ENCODE measurements around the gene MUC20. TPM values are rescaled to one million over a fixed set of nuclear protein-coding genes. Genes with fewer than 3 reads are reported as not detected.

The MUC20 gene
- total and polyA plus RNA-seq, 9 of the 15 experiments (the other 6 are each of a cell fraction or from before 2014, with no cell fraction given): 0.03 to 0.23 (median 0.15) TPM; not detected in 3

DNA sequence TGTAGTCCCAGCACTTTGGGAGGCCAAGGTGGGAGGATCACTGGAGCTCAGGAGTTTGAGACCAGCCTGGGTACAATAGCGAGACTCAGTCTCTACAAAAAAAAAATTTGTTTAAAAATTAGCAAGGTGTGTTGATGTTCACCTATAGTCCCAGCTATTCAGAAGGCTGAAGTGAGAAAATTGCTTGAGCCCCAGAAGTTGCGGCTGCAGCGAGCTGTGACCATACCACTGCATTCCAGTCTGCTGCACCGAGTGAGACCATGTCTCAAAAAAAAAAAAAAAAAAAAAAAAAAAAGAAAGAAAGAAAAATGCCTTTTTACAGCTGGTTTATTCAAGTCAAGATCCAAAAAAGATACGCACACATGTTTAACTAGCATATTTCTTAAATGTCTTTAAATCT is 17.0 kb upstream of the MUC20 start (continued):
- TF ChIP-seq C11orf30 (IDR thresholded peaks at IDR 0.05; ENCODE audit: low read depth): no peak

DNA sequence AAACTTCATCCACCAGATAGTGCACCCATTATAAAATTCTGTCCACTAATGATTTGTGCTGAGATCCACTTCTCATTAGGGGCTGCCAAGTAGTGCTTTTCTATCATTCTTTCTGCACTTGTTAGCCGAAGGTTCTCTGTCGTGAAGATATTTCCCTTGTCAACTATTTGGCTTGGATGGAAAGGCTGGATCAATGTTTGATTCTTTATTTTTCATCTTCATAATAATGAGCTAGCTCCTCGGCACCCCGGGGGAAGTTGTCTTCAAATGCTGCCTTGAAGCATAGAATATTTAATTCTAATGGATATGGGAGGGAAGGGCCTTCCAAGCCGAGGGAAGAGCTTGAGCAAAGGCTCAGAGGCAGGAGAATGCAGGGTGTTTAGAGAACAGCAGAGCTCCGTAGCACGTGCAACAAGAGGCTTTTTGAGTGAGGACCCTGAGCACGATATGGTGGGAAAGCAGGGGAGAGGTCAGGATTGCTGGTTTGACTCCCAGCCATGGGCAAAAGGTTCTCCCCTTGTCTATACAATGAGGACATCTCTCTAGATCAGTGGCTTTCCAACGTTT is 16.3 kb upstream of the MUC20 start:
- 32% methylated on average over 9 of the region's 9 CpGs for WGBS (ENCODE audit: insufficient coverage, low coverage, missing lambda C conversion rate)
- no TSS peak for BruUV-seq (replicated peaks)
- in situ Hi-C loops (cut with MboI): loop anchor here (10.0 to 25.0 kb wide), 3 partner anchors 508 to 1950 kb away; partner anchors contain the start of genes RNF168, SLC51A, SMCO1 and ZDHHC19
- TF ChIP-seq MYNN (IDR thresholded peaks at IDR 0.05): peak; percentile 15; the same call in 1 of the 2 replicates
- no peak for TF ChIP-seq MYNN (CRISPR knock-in tag; IDR thresholded peaks at IDR 0.05)
- TF ChIP-seq DPF2 (IDR thresholded peaks at IDR 0.05): no peak
- TF ChIP-seq POLR2AphosphoS2 (IDR thresholded peaks at IDR 0.05; ENCODE audit: low read length): 0 out of 2 replicates have a peak, but pooled peaks have one; percentile 18
- no peak for TF ChIP-seq ZNF174 (CRISPR knock-in tag; IDR thresholded peaks at IDR 0.05)
- no peak for TF ChIP-seq FOXP1 (CRISPR knock-in tag; IDR thresholded peaks at IDR 0.05)
- TF ChIP-seq ASH1L (IDR thresholded peaks at IDR 0.05; ENCODE audit: borderline replicate concordance, low read depth, partially characterized antibody): no peak
- TF ChIP-seq, protein P1, sequence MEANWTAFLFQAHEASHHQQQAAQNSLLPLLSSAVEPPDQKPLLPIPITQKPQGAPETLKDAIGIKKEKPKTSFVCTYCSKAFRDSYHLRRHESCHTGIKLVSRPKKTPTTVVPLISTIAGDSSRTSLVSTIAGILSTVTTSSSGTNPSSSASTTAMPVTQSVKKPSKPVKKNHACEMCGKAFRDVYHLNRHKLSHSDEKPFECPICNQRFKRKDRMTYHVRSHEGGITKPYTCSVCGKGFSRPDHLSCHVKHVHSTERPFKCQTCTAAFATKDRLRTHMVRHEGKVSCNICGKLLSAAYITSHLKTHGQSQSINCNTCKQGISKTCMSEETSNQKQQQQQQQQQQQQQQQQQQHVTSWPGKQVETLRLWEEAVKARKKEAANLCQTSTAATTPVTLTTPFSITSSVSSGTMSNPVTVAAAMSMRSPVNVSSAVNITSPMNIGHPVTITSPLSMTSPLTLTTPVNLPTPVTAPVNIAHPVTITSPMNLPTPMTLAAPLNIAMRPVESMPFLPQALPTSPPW (CRISPR knock-in tag; IDR thresholded peaks at IDR 0.05): peak; percentile 10; the same call in 1 of the 2 replicates
- no peak for TF ChIP-seq DMBX1 (CRISPR knock-in tag; IDR thresholded peaks at IDR 0.05; ENCODE audit: borderline replicate concordance)
- 0 out of 6 replicates have a peak, but pooled peaks of 1 of the 3 experiments have one; percentile 4 for TF ChIP-seq CTCF (IDR thresholded peaks at IDR 0.05 in 2 of 3, conservative IDR thresholded peaks at IDR 0.05 in 1 of 3; ENCODE audit: insufficient read depth in 2 of 3, low read depth in 1 of 3, low read length in 3 of 3)
- 0 out of 2 replicates have a peak, but pooled peaks have one; percentile 59 for TF ChIP-seq ZNF780A (CRISPR knock-in tag; IDR thresholded peaks at IDR 0.05)
- TF ChIP-seq ZNF740 (CRISPR knock-in tag; IDR thresholded peaks at IDR 0.05): 0 out of 2 replicates have a peak, but pooled peaks have one; percentile 35
- TF ChIP-seq ZNF740 (tag; IDR thresholded peaks at IDR 0.05): no peak
- peak; percentile 10 for TF ChIP-seq TBP (optimal IDR thresholded peaks at IDR 0.05; ENCODE audit: low read depth, low read length)
- TF ChIP-seq HNRNPUL1 (IDR thresholded peaks at IDR 0.05; ENCODE audit: low read length): 0 out of 2 replicates have a peak, but pooled peaks have one; percentile 28
- TF ChIP-seq CHD2 (IDR thresholded peaks at IDR 0.05; ENCODE audit: low read depth, low read length): no peak

More for the DNA sequence above, 16.3 kb upstream of the MUC20 start:
- Histone ChIP-seq H3K4me1 (replicated peaks in 1 of 2; ENCODE audit: control insufficient read depth in 2 of 2, insufficient read depth in 2 of 2, low read length in 2 of 2) (peaks cover 0 to 4% of the 10 kb centered on the region in 2 experiments; a peak in 2 of 5 replicates), H3K4me2 (ENCODE audit: insufficient read depth, low read length) (no peak overlapping the region), H3K9me1 (ENCODE audit: control insufficient read depth, insufficient read depth, low read length) (no peaks in the 10 kb centered on the region), H3K4me3 (no peak overlapping the region), H4K20me1 (replicated peaks; ENCODE audit: control insufficient read depth, insufficient read depth, low read length) (no peaks in the 10 kb centered on the region), H3K79me2 (ENCODE audit: control insufficient read depth, insufficient read depth, low read length) (no peaks in the 10 kb centered on the region), H3K9ac (ENCODE audit: insufficient read depth in 1 of 2, low read depth in 2 of 2, low read length in 2 of 2) (no peak overlapping the region), H3K27me3 (ENCODE audit: control insufficient read depth in 2 of 2, insufficient read depth in 2 of 2, low read length in 2 of 2) (peaks cover 0 to 7% of the 10 kb centered on the region in 2 experiments; a peak in 1 of 5 replicates), H3K27ac (ENCODE audit: extremely low read depth, low read depth, low read length) (no peak overlapping the region), H2AFZ (ENCODE audit: low read depth, low read length) (no peak overlapping the region), H3K9me3 (replicated peaks; ENCODE audit: control insufficient read depth, insufficient read depth, low read depth, low read length) (no peaks in the 10 kb centered on the region), H3K36me3 (ENCODE audit: control insufficient read depth, insufficient read depth, low read length) (peaks cover 5% of the 10 kb centered on the region)
- ATAC-seq: peak; percentile 19
- CTCF ChIA-PET (ENCODE audit: low intra/inter-chr PET ratio): no interaction called here
- intact Hi-C loops (cut with micrococcal nuclease): loop anchor here (10.0 kb wide), 1 partner anchor 430 kb away; the partner anchor contains the start of gene XXYLT1
- DNase-seq (ENCODE audit: extremely low read depth in 1 of 4, low spot score in 3 of 4): peak in 3 of 4 experiments; percentile 17 to 27 (median 22)
- FAIRE-seq: no peak
- POLR2A ChIA-PET: interaction anchor here (0.6 to 4.2 kb wide), 10 partner anchors 10 to 151 kb away, joined by 3 to 24 read pairs (median 4); no protein-coding TSS in a partner anchor
